ENCODE data around the gene CD47. TPM values are rescaled to one million over a fixed set of nuclear protein-coding genes. Genes with fewer than 3 reads are reported as not detected.

CD47 gene
- total RNA-seq, 1 experiment from 2014 or later, result 42.5 TPM

GRCh38 chr3:108097322-108098002 lies 6.6 kb upstream of the CD47 start:
- Histone ChIP-seq H3K9ac (ENCODE audit: low read length) (no peak overlapping the region), H3K27me3 (ENCODE audit: insufficient read depth, low read length) (no peaks in the 10 kb centered on the region), H3K79me2 (ENCODE audit: insufficient read depth, low read length) (no peaks in the 10 kb centered on the region), H2AFZ (ENCODE audit: low read depth, low read length, poor library complexity, severe bottlenecking) (no peak overlapping the region), H4K20me1 (ENCODE audit: insufficient read depth) (no peaks in the 10 kb centered on the region), H3K9me2 (ENCODE audit: insufficient read depth) (no peaks in the 10 kb centered on the region), H3K27ac (ENCODE audit: low read depth, low read length) (no peak overlapping the region), H3K36me3 (ENCODE audit: control insufficient read depth in 1 of 2, insufficient read depth in 2 of 2, low read length in 2 of 2) (no peaks in the 10 kb centered on the region), H3K4me2 (ENCODE audit: low read length) (no peak overlapping the region), H3K4me1 (ENCODE audit: control insufficient read depth in 1 of 2, insufficient read depth in 2 of 2, low read length in 2 of 2) (no peaks in the 10 kb centered on the region), H3K4me3 (replicated peaks in 1 of 2; ENCODE audit: low read depth in 1 of 2, low read length in 2 of 2) (no peak overlapping the region), H3K9me3 (ENCODE audit: control insufficient read depth in 1 of 2, insufficient read depth in 1 of 2, low read depth in 1 of 2, low read length in 2 of 2) (no peaks in the 10 kb centered on the region)
- no peak for TF ChIP-seq EZH2 (IDR thresholded peaks at IDR 0.05)
- TF ChIP-seq TCF7L2 (IDR thresholded peaks at IDR 0.05; ENCODE audit: borderline replicate concordance, extremely low read depth, insufficient read depth, insufficient read length), result no peak
- TF ChIP-seq CBX3 (IDR thresholded peaks at IDR 0.05; ENCODE audit: low read depth), result no peak
- BruUV-seq (replicated peaks), result no TSS peak
- intact Hi-C loops (cut with micrococcal nuclease), result no loop called here
- DNase-seq (ENCODE audit: low read depth, low spot score), result no peak
- RAD21 ChIA-PET (ENCODE audit: low non-redundant PET in 1 of 2, low total read pairs in 2 of 2, uncharacterized antibody in 2 of 2, unreplicated experiment in 2 of 2), result no interaction called here
- CTCF ChIA-PET, result no interaction called here
- POLR2A ChIA-PET, result no interaction called here
- ATAC-seq, result no peak

- DNase-seq (ENCODE audit: low read depth, low spot score), result no peak
- Histone ChIP-seq H2AFZ (ENCODE audit: low read depth, low read length, poor library complexity, severe bottlenecking) (no peak overlapping the region), H3K4me3 (replicated peaks in 1 of 2; ENCODE audit: low read depth in 1 of 2, low read length in 2 of 2) (no peak overlapping the region), H3K4me1 (ENCODE audit: control insufficient read depth in 1 of 2, insufficient read depth in 2 of 2, low read length in 2 of 2) (no peaks in the 10 kb centered on the region), H3K36me3 (ENCODE audit: control insufficient read depth in 1 of 2, insufficient read depth in 2 of 2, low read length in 2 of 2) (no peaks in the 10 kb centered on the region), H3K9ac (ENCODE audit: low read length) (no peak overlapping the region), H4K20me1 (ENCODE audit: insufficient read depth) (no peaks in the 10 kb centered on the region), H3K9me2 (ENCODE audit: insufficient read depth) (no peaks in the 10 kb centered on the region), H3K79me2 (ENCODE audit: insufficient read depth, low read length) (no peaks in the 10 kb centered on the region), H3K9me3 (ENCODE audit: control insufficient read depth in 1 of 2, insufficient read depth in 1 of 2, low read depth in 1 of 2, low read length in 2 of 2) (no peaks in the 10 kb centered on the region), H3K27ac (ENCODE audit: low read depth, low read length) (no peak overlapping the region), H3K27me3 (ENCODE audit: insufficient read depth, low read length) (no peaks in the 10 kb centered on the region), H3K4me2 (ENCODE audit: low read length) (no peak overlapping the region)
- intact Hi-C loops (cut with micrococcal nuclease), result no loop called here
- TF ChIP-seq CBX3 (IDR thresholded peaks at IDR 0.05; ENCODE audit: low read depth) (no peak), FOSL1 (IDR thresholded peaks at IDR 0.05; ENCODE audit: low read depth) (no peak), ZFX (IDR thresholded peaks at IDR 0.05) (no peak)
- no peak for ATAC-seq
- ChIA-PET CTCF (no interaction called here), POLR2A (no interaction called here), RAD21 (ENCODE audit: low non-redundant PET in 1 of 2, low total read pairs in 2 of 2, uncharacterized antibody in 2 of 2, unreplicated experiment in 2 of 2) (no interaction called here)
- no TSS peak for BruUV-seq (replicated peaks)
Observed at GRCh38 chr3:108096532-108097321, 5.9 kb upstream of the CD47 start.
